Activated T-cell treated with anti-CD3 and anti-CD28 coated beads, Interleukin-2, amount 50 U/mL, for 72 hours (primary cell): ENCODE results near the gene IL17REL. TPM values are rescaled to one million over a fixed set of nuclear protein-coding genes. Genes with fewer than 3 reads are reported as not detected.

Source experiments
- ATAC-seq, 2 donors: fragments of 150-1000 bp; cut with Tn5 transposase; replicated peaks in 1 of 2; 2 replicates each; pipeline ENCODE4 v1.10.0; 2021; ENCODE audit warnings: moderate library complexity in 2 of 2, mild to moderate bottlenecking in 1 of 2
- DNase-seq, 2 donors: peaks; one replicate each; pipeline ENCODE4 v3.0.0; 2021 to 2022; ENCODE audit warnings: mixed read lengths in 1 of 2
- H3K27ac Mint-ChIP-seq: one replicate; pipeline ENCODE4 v1.8.0; 2022; ENCODE audit warnings: mild to moderate bottlenecking, moderate library complexity, mixed read lengths
- H3K27me3 Mint-ChIP-seq: one replicate; pipeline ENCODE4 v1.8.0; 2022; ENCODE audit warnings: low read depth, mixed read lengths
- H3K36me3 Mint-ChIP-seq, 2 donors: one replicate each; pipeline ENCODE4 v1.8.0; 2022; ENCODE audit warnings: mixed read lengths in 2 of 2, mild to moderate bottlenecking in 1 of 2; ENCODE audit not compliant: insufficient read depth in 2 of 2
- H3K4me1 Mint-ChIP-seq: one replicate; pipeline ENCODE4 v1.8.0; 2022; ENCODE audit warnings: low read depth, mixed read lengths
- H3K4me3 Mint-ChIP-seq, 2 donors: one replicate each; pipeline ENCODE4 v1.8.0; 2022; ENCODE audit warnings: mild to moderate bottlenecking in 2 of 2, mixed read lengths in 2 of 2, moderate library complexity in 2 of 2
- H3K9me3 Mint-ChIP-seq, 2 donors: one replicate each; pipeline ENCODE4 v1.8.0; 2022; ENCODE audit warnings: mixed read lengths in 2 of 2
- total RNA-seq, 2 donors: library from RNA; stranded (reverse); gene quantifications; one replicate each; pipeline ENCODE4 v1.2.3, GENCODE V29; 2022

The IL17REL gene
- total RNA-seq, 2 donors from 2014 or later, result 0.36 to 1.1 TPM

- peaks cover 0 to 6% of the 10 kb centered on the region in 2 donors for H3K36me3 Mint-ChIP-seq
- H3K4me3 Mint-ChIP-seq, result no peak overlapping the region
- H3K27me3 Mint-ChIP-seq, result no peaks in the 10 kb centered on the region
- ATAC-seq (no peak), DNase-seq (peak in 1 of 2 donors; percentile 1)
- no peak overlapping the region for H3K27ac Mint-ChIP-seq
- H3K4me1 Mint-ChIP-seq, result peaks cover 36% of the 10 kb centered on the region
- H3K9me3 Mint-ChIP-seq, result peaks cover 4 to 5% of the 10 kb centered on the region in 2 donors
These were observed 39.3 kb downstream of the IL17REL start for GRCh38 chr22:49973018-49973961.

GRCh38 chr22:49972163-49973017, 40.2 kb downstream of the IL17REL start:
- no peaks in the 10 kb centered on the region for H3K27me3 Mint-ChIP-seq
- peak overlapping the region in 1 of 2 donors; percentile 94 for H3K4me3 Mint-ChIP-seq
- peaks cover 4 to 5% of the 10 kb centered on the region in 2 donors for H3K9me3 Mint-ChIP-seq

GRCh38 chr22:49971232-49972162, 41.1 kb downstream of the IL17REL start:
- DNase-seq (peak in 1 of 2 donors; percentile 45), ATAC-seq (peak; percentile 41 to 44)
- Mint-ChIP-seq H3K27me3 (no peaks in the 10 kb centered on the region), H3K9me3 (peaks cover 4 to 5% of the 10 kb centered on the region in 2 donors), H3K4me1 (peaks cover 41% of the 10 kb centered on the region), H3K27ac (peak overlapping the region; percentile 91), H3K4me3 (peak overlapping the region; percentile 82 to 94), H3K36me3 (peaks cover 0 to 6% of the 10 kb centered on the region in 2 donors)

More at GRCh38 chr22:49972163-49973017, 40.2 kb downstream of the IL17REL start:
- ATAC-seq, result no peak
- peaks cover 42% of the 10 kb centered on the region for H3K4me1 Mint-ChIP-seq
- DNase-seq, result peak in 1 of 2 donors; percentile 27
- no peak overlapping the region for H3K27ac Mint-ChIP-seq
- H3K36me3 Mint-ChIP-seq, result peaks cover 0 to 6% of the 10 kb centered on the region in 2 donors

GRCh38 chr22:49970528-49971231, 41.9 kb downstream of the IL17REL start:
- Mint-ChIP-seq H3K9me3 (peaks cover 4 to 5% of the 10 kb centered on the region in 2 donors), H3K27me3 (no peaks in the 10 kb centered on the region), H3K4me3 (peak overlapping the region; percentile 82 to 94), H3K4me1 (peaks cover 45% of the 10 kb centered on the region), H3K27ac (peak overlapping the region; percentile 91), H3K36me3 (peaks cover 0 to 6% of the 10 kb centered on the region in 2 donors)
- DNase-seq (peak; percentile 95 to 98), ATAC-seq (peak; percentile 87 to 88)

GRCh38 chr22:49969751-49970527, 42.6 kb downstream of the IL17REL start:
- DNase-seq (peak in 1 of 2 donors; percentile 31), ATAC-seq (peak; percentile 8 to 9)
- Mint-ChIP-seq H3K4me3 (peak overlapping the region; percentile 82 to 94), H3K9me3 (no peaks in the 10 kb centered on the region), H3K27me3 (no peaks in the 10 kb centered on the region), H3K27ac (no peak overlapping the region), H3K36me3 (peaks cover 0 to 1% of the 10 kb centered on the region in 2 donors), H3K4me1 (peaks cover 47% of the 10 kb centered on the region)

- DNase-seq, result no peak
- Mint-ChIP-seq H3K9me3 (no peaks in the 10 kb centered on the region), H3K27ac (no peak overlapping the region), H3K4me3 (no peak overlapping the region), H3K36me3 (peaks cover 3 to 6% of the 10 kb centered on the region in 2 donors), H3K4me1 (peaks cover 56% of the 10 kb centered on the region), H3K27me3 (no peaks in the 10 kb centered on the region)
- no peak for ATAC-seq
These were observed 43.5 kb downstream of the IL17REL start for GRCh38 chr22:49968831-49969661.

GRCh38 chr22:49968313-49968830, 44.2 kb downstream of the IL17REL start:
- no peak overlapping the region for H3K27ac Mint-ChIP-seq
- H3K4me3 Mint-ChIP-seq, result no peak overlapping the region
- H3K36me3 Mint-ChIP-seq, result peaks cover 8 to 13% of the 10 kb centered on the region in 2 donors
- DNase-seq (no peak), ATAC-seq (no peak)
- no peaks in the 10 kb centered on the region for H3K9me3 Mint-ChIP-seq
- H3K4me1 Mint-ChIP-seq, result peaks cover 62% of the 10 kb centered on the region
- H3K27me3 Mint-ChIP-seq, result no peaks in the 10 kb centered on the region

- Mint-ChIP-seq H3K27ac (peak overlapping the region; percentile 82), H3K27me3 (no peaks in the 10 kb centered on the region), H3K36me3 (peaks cover 8 to 13% of the 10 kb centered on the region in 2 donors), H3K4me3 (peak overlapping the region; percentile 41 to 58), H3K4me1 (peaks cover 63% of the 10 kb centered on the region), H3K9me3 (no peaks in the 10 kb centered on the region)
- ATAC-seq (no peak), DNase-seq (no peak)
These were observed 44.8 kb downstream of the IL17REL start for GRCh38 chr22:49967706-49968208.

- H3K27ac Mint-ChIP-seq, result peak overlapping the region; percentile 82
- H3K4me3 Mint-ChIP-seq, result peak overlapping the region; percentile 41 to 58
- ATAC-seq (no peak), DNase-seq (no peak)
- no peaks in the 10 kb centered on the region for H3K9me3 Mint-ChIP-seq
- peaks cover 63% of the 10 kb centered on the region for H3K4me1 Mint-ChIP-seq
- peaks cover 8 to 13% of the 10 kb centered on the region in 2 donors for H3K36me3 Mint-ChIP-seq
- H3K27me3 Mint-ChIP-seq, result no peaks in the 10 kb centered on the region
These were observed 45.5 kb downstream of the IL17REL start for GRCh38 chr22:49966774-49967705.
